Stimulated activated CD8-positive, alpha-beta memory T cell treated with anti-CD3 and anti-CD28 coated beads, Interleukin-4, amount 100 ng/mL, for 48 hours (primary cell): ENCODE results near the gene OR1F1.
"Not testable (repeated sequence)": the region's sequence is repeated elsewhere in the genome, so short reads cannot be mapped to it uniquely, and the experiment has no call there.

ENCODE experiments used
- DNase-seq: peaks from one replicate; pipeline ENCODE4 v3.0.0-alpha.2; 2020

Gene OR1F1

DNA sequence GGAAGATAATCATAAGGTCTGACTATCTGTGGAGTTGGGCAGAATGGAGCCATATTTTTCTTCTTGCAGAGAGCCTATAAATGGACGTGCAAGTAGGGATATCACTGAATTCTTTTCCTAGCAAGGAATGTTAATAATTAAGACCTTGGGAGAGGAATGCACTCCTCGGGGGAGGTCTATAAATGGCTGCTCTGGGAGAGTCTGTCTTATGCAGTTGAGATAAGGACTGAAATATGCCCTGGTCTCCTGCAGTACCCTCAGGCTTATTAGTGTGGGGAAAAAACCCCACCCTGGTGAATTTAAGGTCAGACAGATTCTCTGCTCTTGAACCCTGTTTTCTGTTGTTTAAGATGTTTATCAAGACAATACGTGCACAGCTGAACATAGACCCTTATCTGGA, 17.9 kb downstream of the OR1F1 start:
- not testable (repeated sequence) for DNase-seq

DNA sequence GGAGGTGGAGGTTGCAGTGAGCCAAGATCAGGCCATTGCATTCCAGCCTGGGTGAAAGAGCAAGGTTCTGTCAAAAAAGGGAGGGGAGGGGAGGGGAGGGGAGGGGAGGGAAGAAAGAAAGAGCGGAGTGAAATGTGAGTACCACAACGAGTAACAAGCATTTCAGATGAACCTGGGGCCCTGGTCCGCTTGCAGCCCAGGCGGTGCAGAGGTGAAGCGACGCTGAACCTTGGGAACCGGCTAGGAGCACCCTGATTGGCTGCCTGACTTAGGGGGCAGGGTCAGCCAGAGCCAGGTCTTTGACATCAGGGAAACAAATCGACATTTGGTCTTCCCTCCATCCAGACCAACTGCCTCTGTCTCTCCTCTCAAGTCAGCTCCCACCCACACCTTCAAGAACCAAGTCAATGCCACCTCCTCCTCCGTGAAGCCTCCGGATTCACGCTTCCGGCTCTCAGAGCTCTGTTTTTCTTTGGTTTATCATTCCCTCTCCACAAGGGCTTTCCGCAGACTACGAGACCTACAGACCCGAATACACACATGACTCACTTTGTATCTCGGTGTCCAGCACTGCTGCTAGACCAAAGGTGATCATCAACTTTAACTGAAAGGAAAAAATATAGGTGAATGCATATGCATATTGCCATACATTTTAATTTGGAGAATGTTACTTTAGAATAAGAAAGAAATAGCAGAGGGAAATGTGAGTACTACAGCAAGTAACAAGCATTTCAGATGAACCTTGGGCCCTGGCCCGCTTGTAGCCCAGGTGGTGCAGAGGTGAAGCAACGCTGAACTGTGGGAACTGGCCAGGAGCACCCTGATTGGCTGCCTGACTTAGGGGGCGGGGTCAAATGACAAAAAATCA, 19.3 kb downstream of the OR1F1 start:
- DNase-seq = no peak

DNA sequence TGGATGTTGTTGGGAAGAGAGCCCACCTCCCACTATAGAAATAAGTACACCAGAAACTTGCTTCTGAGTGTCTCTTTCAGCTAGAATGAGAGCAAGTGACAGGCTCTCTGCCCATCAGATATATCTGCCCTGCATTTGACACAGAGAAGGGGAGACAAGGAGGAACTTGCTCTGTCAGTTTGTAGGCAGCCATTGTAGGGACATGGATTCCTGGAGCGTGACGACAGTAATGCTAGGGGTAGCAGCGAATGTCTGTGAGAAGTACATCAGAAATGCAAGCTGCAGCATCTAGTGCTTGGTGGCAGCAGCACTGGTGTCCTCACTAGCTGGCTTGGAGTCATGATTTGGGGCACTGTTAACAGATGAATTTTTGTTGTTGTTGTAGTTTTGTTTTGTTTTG, 24.0 kb downstream of the OR1F1 start:
- no peak for DNase-seq

DNA sequence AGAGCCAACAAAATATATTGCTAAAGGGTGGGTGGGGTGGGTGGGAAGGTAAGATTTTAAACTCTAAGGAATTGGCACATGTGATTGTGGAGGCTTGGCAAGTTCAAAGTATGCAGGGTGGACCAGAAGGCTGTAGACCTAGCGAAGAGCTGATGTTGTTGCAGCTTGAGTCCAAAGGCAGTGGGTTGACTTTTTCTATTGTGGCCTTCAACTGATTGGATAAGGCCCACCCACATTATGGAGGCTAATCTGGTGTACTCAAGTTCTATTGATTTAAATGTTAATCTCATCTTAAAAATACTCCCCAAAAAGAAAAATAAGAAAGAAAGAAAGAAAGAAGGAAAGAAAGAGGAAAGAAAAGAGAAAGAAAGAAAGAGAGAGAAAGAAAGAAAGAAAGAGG, 24.6 kb downstream of the OR1F1 start:
- DNase-seq = no peak

DNA sequence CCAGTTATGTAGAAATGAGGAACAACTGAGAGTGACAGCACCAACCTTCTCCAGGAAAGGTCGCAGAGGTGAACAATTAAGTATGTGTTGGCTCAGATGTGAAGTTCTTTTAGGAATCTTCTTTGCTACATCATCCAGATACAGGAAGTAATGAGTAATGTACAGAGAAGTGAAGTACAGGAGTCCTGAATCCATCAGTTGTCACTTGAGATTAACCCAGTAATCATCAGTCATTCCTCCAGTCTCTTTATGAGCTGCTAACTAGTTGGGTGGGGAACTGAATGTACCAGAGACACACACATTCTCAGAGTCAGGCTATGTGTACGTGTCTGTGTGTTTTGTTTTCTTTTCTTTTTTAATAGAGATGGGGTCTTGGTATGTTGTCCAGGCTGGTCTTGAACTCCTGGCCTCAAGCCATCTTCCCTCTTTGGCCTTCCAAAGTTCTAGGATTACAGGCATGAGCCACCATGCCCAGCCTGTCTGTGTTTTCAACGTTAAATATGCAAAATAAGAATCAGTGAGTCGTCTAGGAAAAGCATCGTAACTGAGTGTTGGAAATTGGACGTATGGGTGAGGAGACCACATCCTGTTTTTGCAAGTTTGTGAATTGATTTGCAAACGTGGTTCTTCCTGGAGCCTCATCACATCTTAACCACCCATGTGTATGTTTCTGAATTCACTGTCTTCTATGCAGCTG, 27.0 kb downstream of the OR1F1 start:
- no peak for DNase-seq

DNA sequence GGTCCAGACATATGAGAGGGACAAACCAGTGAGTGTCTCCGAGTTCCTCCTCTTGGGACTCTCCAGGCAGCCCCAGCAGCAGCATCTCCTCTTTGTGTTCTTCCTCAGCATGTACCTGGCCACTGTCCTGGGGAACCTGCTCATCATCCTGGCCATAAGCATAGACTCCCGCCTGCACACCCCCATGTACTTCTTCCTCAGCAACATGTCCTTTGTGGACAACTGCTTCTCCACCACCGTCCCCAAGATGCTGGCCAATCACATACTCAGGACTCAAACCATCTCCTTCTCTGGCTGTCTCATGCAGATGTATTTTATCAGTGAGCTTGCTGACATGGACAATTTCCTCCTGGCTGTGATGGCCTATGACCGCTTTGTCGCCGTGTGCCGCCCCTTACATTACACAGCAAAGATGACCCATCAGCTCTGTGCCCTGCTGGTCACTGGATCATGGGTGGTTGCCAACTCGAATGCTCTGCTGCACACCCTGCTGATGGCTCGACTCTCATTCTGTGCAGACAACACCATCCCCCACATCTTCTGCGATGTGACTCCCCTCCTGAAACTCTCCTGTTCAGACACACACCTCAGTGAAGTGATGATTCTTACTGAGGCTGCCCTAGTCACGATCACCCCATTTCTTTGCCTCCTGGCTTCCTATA, 27.7 kb downstream of the OR1F1 start:
- DNase-seq = peak; percentile 37

DNA sequence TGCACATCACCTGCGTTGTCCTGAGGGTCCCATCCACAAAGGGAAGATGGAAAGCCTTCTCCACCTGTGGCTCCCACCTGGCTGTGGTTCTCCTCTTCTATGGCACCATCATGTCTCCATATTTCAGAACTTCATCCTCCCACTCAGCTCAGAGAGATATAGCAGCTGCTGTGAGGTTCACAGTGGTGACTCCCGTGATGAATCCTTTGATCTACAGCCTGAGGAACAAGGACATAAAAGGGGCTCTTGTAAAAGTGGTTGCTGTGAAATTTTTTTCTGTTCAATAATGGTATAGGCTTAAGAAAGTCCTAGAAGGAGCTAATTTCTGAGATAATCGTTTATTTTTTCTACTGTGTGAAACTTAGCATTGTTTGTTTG, 28.2 kb downstream of the OR1F1 start:
- DNase-seq = no peak

DNA sequence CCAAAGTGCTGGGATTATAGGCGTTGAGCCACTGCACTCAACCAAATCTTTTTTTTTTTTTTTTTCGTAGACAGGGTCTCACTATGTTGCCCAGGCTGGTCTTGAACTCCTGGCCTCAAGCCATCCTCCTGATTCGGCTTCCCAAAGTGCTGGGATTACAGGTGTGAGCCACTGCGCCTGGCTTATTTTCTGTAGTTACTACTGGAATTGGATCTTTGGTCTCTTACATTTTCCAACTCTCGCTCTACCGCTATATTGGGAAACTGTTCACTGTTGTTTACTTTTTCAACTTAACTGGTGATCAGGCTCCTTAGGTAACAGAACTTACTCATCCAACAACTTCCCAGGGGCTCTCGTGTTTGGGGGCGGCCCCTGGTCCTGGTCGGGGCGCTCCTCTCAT, 32.8 kb downstream of the OR1F1 start:
- DNase-seq = no peak

DNA sequence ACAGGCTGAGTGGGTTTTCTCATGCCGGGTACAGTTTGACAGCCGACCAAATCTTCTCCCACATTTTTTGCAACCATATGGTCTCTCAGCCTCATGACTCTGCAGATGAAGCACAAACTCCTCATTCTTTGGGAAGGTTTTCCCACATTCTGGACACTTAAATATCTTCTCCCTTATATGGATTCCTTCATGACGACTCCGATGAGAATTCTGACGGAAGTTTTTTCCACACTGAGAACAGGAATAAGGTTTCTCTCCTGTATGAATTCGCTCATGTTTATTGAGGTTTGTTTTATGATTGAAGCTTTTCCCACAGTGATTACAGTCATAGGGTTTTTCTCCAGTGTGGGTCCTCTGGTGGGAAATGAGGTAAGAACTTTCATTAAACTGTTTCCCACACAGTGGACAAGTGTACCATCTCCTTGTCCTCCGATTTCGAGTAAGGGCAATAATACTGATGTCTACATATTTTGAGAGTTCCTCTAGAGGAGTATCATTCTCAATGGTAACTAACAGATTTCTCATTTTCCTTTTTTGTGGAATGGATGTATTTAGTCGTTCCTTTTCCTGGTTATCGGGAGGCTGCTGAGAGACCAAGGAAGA, 36.0 kb downstream of the OR1F1 start:
- no peak for DNase-seq

DNA sequence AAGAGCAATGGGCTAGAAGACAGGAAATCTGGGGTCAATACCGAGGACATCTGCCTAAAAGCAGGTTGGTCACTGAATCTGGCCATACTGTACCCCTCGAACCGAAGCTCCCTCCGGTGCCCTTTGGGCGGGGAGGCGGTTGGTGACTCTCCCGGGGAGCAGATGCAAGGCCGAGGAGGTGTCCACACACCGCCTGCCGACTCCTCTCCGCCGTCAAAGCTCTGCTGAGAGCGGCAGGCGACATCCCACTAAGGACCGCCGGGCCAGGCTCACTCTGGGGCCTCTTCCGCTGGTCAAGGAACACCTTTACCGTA, 46.5 kb downstream of the OR1F1 start:
- no peak for DNase-seq

DNA sequence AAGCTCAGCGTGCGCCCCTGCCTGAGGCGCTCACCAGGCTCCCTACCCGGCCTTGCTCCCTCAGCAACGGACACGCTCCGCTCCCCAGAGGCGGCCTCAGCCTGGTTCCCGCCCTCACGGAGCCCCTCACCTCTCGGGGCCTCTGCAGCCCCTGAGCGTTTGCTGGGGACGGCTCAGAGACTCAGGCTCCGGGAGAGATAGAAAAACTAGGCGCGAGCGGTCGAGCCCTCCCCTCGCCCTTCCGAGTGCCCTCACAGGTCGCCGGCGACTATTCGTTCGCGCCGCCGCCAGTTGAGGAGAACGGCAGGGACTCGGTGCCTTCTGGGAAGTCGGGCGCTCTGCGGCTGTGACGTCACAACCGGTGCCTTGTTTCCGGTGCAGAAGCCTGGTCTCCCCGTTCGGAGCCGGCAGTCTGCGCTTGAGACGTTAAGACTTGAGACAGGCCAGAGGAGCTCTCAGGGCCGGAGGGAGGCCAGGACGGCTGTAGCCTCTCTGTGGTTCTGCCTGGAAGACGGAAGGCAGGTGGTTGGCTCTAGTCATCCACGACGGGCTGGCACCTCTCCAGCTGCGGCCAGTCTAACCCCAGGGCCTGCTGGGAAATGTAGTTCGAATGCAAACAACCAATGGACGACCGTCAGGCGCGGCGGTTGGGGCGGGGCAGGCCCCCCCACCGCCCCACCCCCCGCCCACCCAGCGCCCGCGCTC, 47.0 kb downstream of the OR1F1 start, which contains the start of gene ZNF200:
Gene ZNF200 (minus strand): TSS at position 302 of the 705 bp plus-strand sequence. CDS start 1,403 bp downstream, outside the sequence.
- peak; percentile 96 for DNase-seq

DNA sequence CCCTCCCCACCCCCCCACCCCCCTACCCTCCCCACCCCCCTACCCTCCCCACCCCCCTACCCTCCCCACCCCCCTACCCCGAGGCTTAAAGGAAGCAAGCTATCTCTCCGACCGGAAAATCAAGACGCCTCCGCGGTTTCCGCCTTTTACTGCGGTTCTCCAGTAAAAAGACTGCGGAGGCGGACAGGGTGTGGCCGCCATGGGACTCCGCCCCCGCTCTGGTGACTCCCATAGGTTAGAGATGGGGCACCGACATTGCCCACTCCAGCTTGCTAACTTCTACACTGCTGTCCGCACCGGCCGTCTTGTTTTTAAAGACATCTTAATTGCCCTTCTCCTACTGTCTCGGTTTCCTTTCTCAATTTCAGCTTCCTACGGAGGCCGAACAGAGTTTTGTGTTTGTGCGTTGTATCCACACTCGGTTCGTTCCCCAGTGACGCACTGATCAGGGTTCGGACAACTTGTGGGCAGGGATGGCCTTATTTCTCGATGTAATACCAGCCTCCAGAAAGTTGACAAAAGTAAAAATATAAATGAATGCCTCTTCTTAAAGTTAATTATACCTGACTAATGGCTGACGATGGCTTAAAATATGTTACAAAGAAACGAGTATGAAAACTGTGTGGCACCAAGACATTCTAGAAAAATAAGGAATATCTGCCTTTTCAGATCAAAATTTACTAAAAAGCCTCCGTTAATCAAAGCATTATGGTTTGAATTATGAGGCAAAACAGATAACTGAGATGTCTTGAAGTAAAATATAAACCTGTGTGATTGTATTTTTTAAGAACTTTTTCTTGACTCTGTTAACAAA, 48.1 kb downstream of the OR1F1 start:
- DNase-seq = peak; percentile 49

DNA sequence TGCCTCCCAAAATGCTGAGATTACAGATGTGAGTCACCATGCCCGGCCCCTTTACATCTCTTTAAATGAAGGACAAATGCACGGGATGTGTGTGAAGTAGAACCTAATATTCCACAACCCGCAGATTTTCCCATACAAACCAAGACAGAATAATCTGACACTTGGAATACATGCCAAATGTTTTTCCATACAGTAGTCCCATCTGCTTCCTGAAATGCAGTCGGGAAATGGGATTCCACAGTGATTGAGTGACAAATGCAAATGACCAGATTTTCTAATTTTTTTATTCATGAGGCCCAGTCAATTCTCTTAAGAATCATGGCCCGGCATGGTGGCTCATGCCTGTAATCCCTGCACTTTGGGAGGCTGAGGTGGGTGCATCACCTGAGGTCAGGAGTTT, 53.8 kb downstream of the OR1F1 start:
- DNase-seq = no peak

DNA sequence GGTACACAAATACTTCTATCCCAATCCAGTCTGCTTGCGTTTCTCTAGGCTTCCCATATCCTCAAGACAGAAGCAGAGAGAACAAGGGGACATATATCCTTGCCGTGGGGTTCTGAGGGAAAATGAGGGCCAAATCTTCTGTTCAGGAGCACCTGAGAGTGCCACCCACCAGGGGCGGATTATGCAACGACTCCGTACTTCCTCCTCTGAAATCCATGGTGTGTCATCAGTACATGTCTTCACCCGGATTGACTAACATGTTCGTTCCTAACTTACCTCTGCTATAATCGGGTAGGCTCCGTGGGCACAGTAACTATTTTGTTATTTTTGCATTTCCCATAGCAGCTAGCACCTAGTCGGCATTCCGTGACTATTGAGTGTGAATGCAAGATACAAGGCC, 54.7 kb downstream of the OR1F1 start:
- DNase-seq = no peak

DNA sequence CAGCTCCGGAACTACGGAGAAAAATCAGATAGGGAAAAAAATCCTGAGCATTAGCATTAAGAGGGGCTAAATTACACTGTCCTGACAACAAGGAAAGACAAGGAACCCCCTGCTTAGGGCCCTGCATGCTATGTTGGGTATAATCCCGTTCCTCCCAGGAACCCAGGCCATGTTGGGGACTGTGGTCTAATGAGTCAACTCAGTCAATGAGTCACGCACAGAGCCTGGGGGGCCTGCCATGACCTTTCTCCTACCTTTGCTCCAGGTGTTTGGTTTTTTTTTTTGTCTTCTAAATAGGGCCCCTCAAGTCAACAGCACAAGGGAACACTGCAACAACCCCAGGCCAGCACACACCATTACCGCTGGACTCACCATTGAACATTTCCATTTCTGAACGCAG, 55.9 kb downstream of the OR1F1 start:
- no peak for DNase-seq

DNA sequence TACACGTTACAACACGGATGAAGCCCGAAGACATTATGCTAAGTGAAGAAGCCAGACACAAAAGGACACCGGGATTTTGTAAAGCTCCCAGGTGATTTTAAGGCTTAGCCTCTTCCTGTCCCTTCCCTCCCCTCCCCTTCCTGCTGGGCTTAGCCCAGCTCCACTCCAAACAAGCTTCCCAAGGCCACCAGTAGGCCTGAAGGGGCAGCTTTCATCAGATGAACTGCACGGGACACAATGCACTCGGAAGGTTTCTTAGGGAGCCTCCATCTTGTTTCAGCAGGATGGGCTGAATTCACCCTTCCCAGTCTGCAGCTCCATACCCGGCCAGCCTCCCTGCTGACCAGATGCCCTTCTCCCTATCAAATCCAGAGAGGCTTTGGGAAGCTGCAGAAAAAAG, 58.0 kb downstream of the OR1F1 start:
- no peak for DNase-seq

DNA sequence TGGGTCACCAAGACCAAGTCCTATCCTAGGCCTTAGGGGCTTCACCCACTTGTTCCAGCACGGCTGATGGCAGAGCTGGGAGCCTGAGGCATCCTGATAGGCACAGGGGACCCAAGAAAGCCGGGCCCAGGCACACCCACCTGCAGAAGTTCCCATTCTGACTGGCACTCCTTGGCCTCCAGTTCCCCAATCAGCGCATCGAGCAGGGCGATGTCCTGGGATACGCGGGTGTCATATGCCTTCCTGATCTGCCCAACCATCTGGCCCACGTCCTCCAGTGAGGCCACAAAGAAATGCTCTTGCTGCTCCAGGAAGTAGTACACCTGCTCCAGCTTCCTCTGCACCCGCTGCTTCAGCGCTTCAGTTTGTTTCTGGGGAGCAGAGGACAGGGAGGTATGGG, 58.9 kb downstream of the OR1F1 start:
- DNase-seq = no peak

DNA sequence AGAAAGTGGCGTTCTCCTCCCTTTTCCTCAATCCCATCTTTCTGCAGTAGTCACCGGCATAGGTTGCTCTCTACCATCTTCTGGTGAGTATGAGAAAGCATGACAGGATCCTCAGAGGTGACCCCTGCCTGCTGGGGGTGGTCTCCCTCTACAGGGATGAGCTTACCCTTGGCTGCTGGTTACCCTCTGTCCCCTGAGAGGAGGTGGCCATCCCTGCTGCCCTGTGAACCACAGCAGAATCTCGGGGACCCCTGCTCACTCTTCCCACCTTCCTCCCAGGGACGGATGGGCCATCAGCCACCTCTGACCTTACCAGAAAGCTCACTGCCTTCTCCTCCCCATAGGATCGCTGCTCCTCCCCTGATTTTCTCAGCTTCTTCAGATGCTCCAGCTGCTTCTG, 60.6 kb downstream of the OR1F1 start:
- DNase-seq = no peak

DNA sequence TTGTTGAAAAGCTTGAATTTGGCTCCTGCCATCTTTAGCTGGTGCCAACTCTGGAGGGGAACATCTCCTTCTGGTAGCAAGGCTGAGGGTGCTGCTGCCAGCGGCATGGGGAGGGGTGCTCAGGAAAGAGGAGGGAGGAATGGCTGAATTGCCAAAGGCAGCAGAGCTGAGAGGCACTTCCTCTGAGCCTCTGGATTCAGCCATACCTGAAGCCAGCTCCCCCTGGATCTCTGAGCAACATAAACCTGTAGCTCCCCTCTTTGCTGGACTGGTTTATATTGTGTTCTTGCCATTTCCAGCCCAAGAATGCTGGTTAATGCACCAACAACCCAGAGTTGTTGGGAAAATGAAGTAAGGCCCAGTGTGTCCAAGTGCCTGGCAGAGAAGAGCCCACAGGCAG, 61.0 kb downstream of the OR1F1 start:
- no peak for DNase-seq

DNA sequence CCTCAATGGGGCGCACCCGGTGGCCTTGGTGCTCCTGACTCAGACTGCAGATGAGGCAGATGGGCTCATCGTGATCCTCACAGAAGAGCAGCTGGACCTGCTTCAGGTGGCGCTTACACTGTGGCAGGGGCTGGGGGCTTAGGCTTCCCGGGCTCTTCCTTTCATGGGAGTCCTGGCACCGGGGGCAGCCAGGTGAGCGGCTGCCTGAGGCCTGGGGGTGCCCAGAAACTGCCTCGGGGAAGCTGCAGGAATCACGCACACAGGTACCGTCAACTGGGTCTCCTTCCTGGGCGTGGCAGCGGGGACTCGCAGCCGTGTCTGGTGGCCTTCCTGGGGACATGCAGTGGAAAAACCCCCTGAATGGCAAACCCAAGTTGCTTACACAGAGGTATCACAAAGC, 61.4 kb downstream of the OR1F1 start:
- no peak for DNase-seq

DNA sequence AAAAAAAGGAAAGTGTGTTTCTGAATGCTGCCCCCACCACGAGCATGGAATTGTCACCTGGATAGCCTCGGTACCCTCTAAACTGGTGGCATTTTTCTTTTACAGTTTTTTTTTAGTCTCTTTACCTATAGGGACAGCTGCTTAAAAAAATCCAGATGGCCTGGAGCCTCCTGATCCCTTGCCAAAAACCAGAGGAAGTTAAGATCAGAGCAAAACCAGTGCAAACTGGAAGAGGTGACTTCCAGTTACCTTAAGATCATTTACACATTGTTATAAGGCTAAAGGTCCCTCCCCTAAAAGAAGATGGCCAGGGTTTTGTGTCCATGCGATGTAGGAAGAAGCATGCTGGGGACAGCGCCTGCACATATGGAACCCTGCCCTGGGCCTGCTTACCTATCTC, 65.0 kb downstream of the OR1F1 start:
- DNase-seq = no peak

DNA sequence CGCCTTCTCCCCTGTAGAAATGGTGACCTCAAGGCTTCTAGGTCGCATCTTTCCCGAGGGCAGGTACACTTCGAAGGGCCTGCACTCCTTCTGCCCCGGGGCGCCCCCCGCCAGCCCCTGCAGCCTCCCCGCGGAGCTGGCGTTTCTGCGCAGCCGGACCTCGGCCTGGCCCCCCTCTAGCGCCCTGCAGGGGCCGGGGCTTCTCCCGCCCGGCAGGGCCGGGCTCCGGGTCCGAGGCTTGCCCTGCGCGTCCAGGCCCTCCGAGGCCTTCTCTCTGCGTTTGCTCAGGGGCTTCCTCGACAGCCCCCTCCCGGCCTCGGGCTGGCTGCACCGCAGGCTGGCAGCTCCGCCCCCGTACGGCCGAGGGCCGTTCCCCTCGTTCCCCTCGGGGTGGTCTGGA, 66.3 kb downstream of the OR1F1 start:
- DNase-seq = no peak
